Measurements from ENCODE around the gene PCSK5. TPM values are rescaled to one million over a fixed set of nuclear protein-coding genes. Genes with fewer than 3 reads are reported as not detected.

The PCSK5 gene
- total RNA-seq, 2 donors from 2014 or later, result 2.5 to 3.5 TPM

- peaks cover 15% of the 10 kb centered on the region for H3K4me1 Mint-ChIP-seq
- no peaks in the 10 kb centered on the region for H3K27me3 ChIP-seq (ENCODE audit: control insufficient read depth, insufficient read depth, low read length, poor library complexity, severe bottlenecking)
- no peak overlapping the region for H3K9ac ChIP-seq (ENCODE audit: extremely low read depth, low read length, poor library complexity, severe bottlenecking)
- H3K27ac ChIP-seq (ENCODE audit: low read depth, low read length), result no peak overlapping the region
- no peak overlapping the region for H3K27ac Mint-ChIP-seq
- H3K4me3 Mint-ChIP-seq, result no peak overlapping the region
- 89% methylated on average over 2 of the region's 2 CpGs; no CpG with 5 or more reads in 1 of the 2 experiments for WGBS, 2 experiments (ENCODE audit: insufficient coverage in 1 of 2, insufficient read length in 1 of 2)
- no peak overlapping the region for H3K4me3 ChIP-seq (ENCODE audit: low read length)
- TF ChIP-seq CTCF (conservative IDR thresholded peaks at IDR 0.05), result no peak
- H3K9me3 Mint-ChIP-seq, result no peaks in the 10 kb centered on the region
- no peaks in the 10 kb centered on the region for H3K4me1 ChIP-seq (ENCODE audit: control insufficient read depth, insufficient read depth, low read length)
- H3K36me3 Mint-ChIP-seq (ENCODE audit: low read depth), result no peaks in the 10 kb centered on the region
- DNase-seq, result no peak
- H3K9me3 ChIP-seq (ENCODE audit: control insufficient read depth, low read length), result no peaks in the 10 kb centered on the region
- H3K27me3 Mint-ChIP-seq (ENCODE audit: insufficient read depth), result peaks cover 2% of the 10 kb centered on the region
- H3K36me3 ChIP-seq (ENCODE audit: control insufficient read depth, insufficient read depth, low read length), result no peaks in the 10 kb centered on the region
Observed at GRCh38 chr9:76038431-76038830, 148.0 kb downstream of the PCSK5 start.

GRCh38 chr9:76044266-76044819 is 153.9 kb downstream of the PCSK5 start:
- Mint-ChIP-seq H3K27ac (no peak overlapping the region), H3K27me3 (ENCODE audit: insufficient read depth) (no peaks in the 10 kb centered on the region), H3K4me3 (no peak overlapping the region), H3K9me3 (peaks cover 5% of the 10 kb centered on the region), H3K36me3 (ENCODE audit: low read depth) (peaks cover 2% of the 10 kb centered on the region), H3K4me1 (peaks cover 9% of the 10 kb centered on the region)
- DNase-seq, result no peak
- no peaks in the 10 kb centered on the region for H3K27me3 ChIP-seq (ENCODE audit: control insufficient read depth, insufficient read depth, low read length, poor library complexity, severe bottlenecking)
- no peak overlapping the region for H3K27ac ChIP-seq (ENCODE audit: low read depth, low read length)
- no peak for TF ChIP-seq CTCF (conservative IDR thresholded peaks at IDR 0.05)
- peaks cover 5% of the 10 kb centered on the region for H3K4me1 ChIP-seq (ENCODE audit: control insufficient read depth, insufficient read depth, low read length)
- 86 to 92% methylated on average over 3 of the region's 3 CpGs for WGBS, 2 experiments (ENCODE audit: insufficient coverage in 1 of 2, insufficient read length in 1 of 2)
- H3K9ac ChIP-seq (ENCODE audit: extremely low read depth, low read length, poor library complexity, severe bottlenecking), result no peak overlapping the region
- no peaks in the 10 kb centered on the region for H3K36me3 ChIP-seq (ENCODE audit: control insufficient read depth, insufficient read depth, low read length)
- H3K9me3 ChIP-seq (ENCODE audit: control insufficient read depth, low read length), result no peaks in the 10 kb centered on the region
- no peak overlapping the region for H3K4me3 ChIP-seq (ENCODE audit: low read length)

GRCh38 chr9:76045221-76045620 is 154.7 kb downstream of the PCSK5 start:
- DNase-seq, result no peak
- no peak for TF ChIP-seq CTCF (conservative IDR thresholded peaks at IDR 0.05)
- Mint-ChIP-seq H3K4me3 (no peak overlapping the region), H3K9me3 (peaks cover 5% of the 10 kb centered on the region), H3K36me3 (ENCODE audit: low read depth) (peaks cover 2% of the 10 kb centered on the region), H3K4me1 (peaks cover 12% of the 10 kb centered on the region), H3K27ac (no peak overlapping the region), H3K27me3 (ENCODE audit: insufficient read depth) (no peaks in the 10 kb centered on the region)
- Histone ChIP-seq H3K4me3 (ENCODE audit: low read length) (no peak overlapping the region), H3K27me3 (ENCODE audit: control insufficient read depth, insufficient read depth, low read length, poor library complexity, severe bottlenecking) (no peaks in the 10 kb centered on the region), H3K4me1 (ENCODE audit: control insufficient read depth, insufficient read depth, low read length) (peaks cover 9% of the 10 kb centered on the region), H3K27ac (ENCODE audit: low read depth, low read length) (no peak overlapping the region), H3K36me3 (ENCODE audit: control insufficient read depth, insufficient read depth, low read length) (no peaks in the 10 kb centered on the region), H3K9ac (ENCODE audit: extremely low read depth, low read length, poor library complexity, severe bottlenecking) (no peak overlapping the region), H3K9me3 (ENCODE audit: control insufficient read depth, low read length) (no peaks in the 10 kb centered on the region)
- 29 to 85% methylated on average over 1 to 2 of the region's 2 CpGs for WGBS, 2 experiments (ENCODE audit: insufficient coverage in 1 of 2, insufficient read length in 1 of 2)

Data from endodermal cell (in vitro differentiated cells).